Renal cortex interstitium (tissue), 15 donors: Measurements from ENCODE around the gene OIT3. TPM values are rescaled to one million over a fixed set of nuclear protein-coding genes. Genes with fewer than 3 reads are reported as not detected.
A peak's percentile ranks its signal among the peaks of the same experiment; 100 is the strongest.

Source experiments
- DNase-seq, 11 donors: peaks; one replicate each; pipeline ENCODE4 v3.0.0-alpha.2; 2013; ENCODE audit warnings: low read depth in 9 of 11, low spot score in 4 of 11; ENCODE audit errors: extremely low read depth in 1 of 11
- long read RNA-seq, 16 experiments: transcript quantifications; one replicate each; lab custom pipeline, GENCODE V29; 2026
- polyA plus RNA-seq, 3 donors: library from polyadenylated mRNA; unstranded; fragments of 120-200 nt; gene quantifications; one replicate each; pipeline ENCODE4 v1.2.1, GENCODE V29; 2013; ENCODE audit not compliant: insufficient read length in 3 of 3

Gene OIT3
- 1 to 10 TPM; 2.8 to 4.5 (median 4.4) TPM for polyA plus RNA-seq
- long read RNA-seq, donor 1 = 0 reads
- long read RNA-seq, donor 2 = 0 reads
- long read RNA-seq, donor 3, partial matches to known transcripts = 0 of 1 reads
- long read RNA-seq, donor 3, other reads (novel, unspliced or antisense) = 0 of 1 reads
- long read RNA-seq, donor 4 = 0 reads
- long read RNA-seq, donor 5 = 0 reads
- long read RNA-seq, donor 6, partial matches to known transcripts = 0 of 1 reads
- long read RNA-seq, donor 6, other reads (novel, unspliced or antisense) = 0 of 1 reads
- long read RNA-seq, donor 7, partial matches to known transcripts = 7 of 7 reads
- long read RNA-seq, donor 7, other reads (novel, unspliced or antisense) = 0 of 7 reads
- long read RNA-seq, donor 8, partial matches to known transcripts = 11 of 17 reads
- long read RNA-seq, donor 8, other reads (novel, unspliced or antisense) = 5 of 17 reads
- long read RNA-seq, donor 9 = 0 reads
- long read RNA-seq, donor 10, partial matches to known transcripts = 0 of 1 reads
- long read RNA-seq, donor 10, other reads (novel, unspliced or antisense) = 0 of 1 reads
- long read RNA-seq, donor 11 = 0 reads
- long read RNA-seq, donor 12 = 0 reads
- long read RNA-seq, donor 13 = 0 reads
- long read RNA-seq, donor 14 = 0 reads
- long read RNA-seq, donor 15 = 0 reads
- long read RNA-seq, donor 16, partial matches to known transcripts = 5 of 15 reads
- long read RNA-seq, donor 16, other reads (novel, unspliced or antisense) = 7 of 15 reads

DNA sequence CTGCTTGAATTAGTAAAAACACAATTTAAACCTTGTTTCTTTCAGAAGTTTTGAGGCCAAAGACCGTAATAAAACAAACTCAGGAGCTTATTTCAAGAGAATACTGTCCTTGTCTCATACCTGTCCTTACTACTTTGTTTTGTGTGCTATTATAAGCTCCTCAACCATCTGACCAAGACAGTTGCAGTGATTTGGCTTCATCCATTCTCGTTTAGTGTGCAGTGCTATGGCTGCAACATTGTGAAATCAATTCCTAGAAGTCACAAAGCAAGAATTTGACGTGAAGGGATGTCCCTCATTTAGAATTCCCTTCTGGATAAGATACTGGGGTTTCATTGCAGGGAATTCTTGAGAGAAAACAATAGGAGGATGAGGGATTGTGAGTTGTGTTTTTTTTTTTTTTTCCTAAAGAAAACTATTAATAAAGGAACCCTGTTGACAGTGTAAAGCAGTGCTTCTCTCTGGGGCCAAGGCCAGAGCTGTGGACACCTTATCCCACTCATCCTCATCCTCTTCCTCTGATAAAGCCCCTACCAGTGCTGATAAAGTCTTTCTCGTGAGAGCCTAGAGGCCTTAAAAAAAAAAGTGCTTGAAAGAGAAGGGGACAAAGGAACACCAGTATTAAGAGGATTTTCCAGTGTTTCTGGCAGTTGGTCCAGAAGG, at the start of gene OIT3:
TSS of gene OIT3 (plus strand) at position 604 of the 663 bp plus-strand sequence. CDS start 60 bp downstream, outside the sequence.
- no peak for DNase-seq

DNA sequence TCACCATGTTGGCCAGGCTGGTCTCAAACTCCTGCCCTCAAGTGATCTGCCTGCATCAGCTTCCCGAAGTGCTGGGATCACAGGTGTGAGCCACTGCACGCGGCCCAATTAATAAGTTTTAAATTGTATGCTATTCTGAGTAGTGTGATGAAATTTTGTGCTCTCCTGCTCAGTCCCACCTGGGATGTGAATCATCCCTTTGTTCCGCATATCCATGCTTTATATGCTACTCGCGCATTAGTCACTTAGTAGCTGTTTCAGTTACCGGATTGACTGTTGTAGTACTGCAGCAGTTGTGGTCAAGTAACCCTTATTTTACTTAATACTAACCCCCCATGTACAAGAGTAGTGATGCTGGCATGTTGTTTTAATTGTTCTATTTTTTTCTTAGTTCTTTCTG, 47.3 kb upstream of the OIT3 start:
- no peak for DNase-seq

- no peak for DNase-seq
Measured at GRCh38 chr10:72847681-72848080, 45.9 kb upstream of the OIT3 start.

GRCh38 chr10:72850861-72851260, 42.7 kb upstream of the OIT3 start:
- no peak for DNase-seq

DNA sequence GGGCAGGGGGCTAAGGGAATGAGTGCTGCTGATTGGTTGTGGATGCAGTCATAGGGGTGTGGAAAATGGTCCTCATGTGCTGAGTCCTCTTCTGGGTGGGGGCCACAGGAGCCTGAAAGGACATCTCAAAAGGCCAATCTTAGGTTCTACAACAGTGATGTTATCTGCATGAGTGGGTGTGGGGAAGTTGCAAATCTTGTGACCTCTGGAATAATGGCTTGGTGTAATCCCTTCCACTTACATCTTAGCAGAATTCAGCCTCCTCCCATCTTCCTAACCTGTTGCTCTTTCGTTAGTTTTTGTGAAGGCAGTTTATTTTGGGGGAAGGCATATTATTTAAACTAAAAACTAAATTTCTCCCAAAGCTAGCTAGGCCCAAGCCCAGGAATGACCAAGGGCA, 42.0 kb upstream of the OIT3 start:
- no peak for DNase-seq

DNA sequence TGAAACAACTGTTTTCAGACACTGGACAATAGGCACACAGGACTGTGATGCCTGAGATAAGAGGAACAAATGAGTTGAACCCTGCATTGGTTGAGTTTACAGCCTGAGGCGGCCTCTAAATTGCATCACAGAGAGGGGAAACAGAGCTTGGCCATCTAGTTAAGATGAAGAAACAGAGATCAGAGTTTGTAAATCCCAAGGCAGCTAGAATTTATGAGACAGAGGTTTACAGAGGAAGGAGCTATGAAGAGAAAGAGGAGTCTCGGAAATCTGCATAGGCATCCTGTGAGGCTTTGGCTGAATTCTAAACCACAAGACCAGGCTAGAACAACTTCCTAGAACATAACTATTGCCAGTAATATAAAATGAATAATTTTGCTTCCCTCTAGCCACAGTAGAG, 41.0 kb upstream of the OIT3 start:
- no peak for DNase-seq

- no peak for DNase-seq
Measured at GRCh38 chr10:72855129-72855528, 38.4 kb upstream of the OIT3 start.

DNA sequence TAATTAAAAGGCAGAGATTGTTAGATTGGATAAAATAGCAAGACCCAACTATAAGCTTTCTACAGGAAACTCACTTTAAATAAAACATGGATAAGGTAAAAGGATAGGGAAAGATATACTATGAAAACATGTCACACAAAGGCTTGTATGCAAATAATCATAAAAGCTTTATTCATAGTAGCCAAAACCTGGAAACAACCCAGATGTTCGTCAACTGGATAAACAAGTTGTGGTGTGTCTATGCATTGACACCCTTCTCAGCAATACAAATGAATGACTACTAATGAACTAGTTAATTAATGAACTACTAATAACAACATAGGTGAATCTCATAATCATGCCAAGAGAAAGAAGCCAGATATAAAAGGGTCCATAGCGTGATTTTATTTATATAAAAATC, 37.7 kb upstream of the OIT3 start:
- DNase-seq = no peak

- DNase-seq = no peak
Measured at GRCh38 chr10:72858067-72858466, 35.5 kb upstream of the OIT3 start.

DNA sequence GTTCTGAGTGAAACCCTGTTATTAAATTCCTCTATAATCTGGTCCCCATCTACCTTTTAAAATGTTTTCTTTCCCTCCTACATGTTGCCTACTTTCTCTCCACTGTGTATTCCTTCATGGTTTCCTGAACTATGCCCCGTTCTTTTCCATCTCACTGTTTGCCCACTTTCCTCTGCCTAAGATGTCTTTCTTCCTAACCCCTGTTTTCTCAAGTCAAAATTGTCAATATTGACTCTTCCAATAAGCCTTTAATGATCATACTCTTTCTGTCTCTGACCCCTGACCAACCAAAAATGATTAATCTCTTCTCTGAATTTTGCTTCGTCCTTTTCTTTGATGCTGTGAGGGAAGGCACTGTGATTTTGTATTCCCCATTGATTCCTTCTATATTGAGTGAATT, 30.6 kb upstream of the OIT3 start:
- no peak for DNase-seq

DNA sequence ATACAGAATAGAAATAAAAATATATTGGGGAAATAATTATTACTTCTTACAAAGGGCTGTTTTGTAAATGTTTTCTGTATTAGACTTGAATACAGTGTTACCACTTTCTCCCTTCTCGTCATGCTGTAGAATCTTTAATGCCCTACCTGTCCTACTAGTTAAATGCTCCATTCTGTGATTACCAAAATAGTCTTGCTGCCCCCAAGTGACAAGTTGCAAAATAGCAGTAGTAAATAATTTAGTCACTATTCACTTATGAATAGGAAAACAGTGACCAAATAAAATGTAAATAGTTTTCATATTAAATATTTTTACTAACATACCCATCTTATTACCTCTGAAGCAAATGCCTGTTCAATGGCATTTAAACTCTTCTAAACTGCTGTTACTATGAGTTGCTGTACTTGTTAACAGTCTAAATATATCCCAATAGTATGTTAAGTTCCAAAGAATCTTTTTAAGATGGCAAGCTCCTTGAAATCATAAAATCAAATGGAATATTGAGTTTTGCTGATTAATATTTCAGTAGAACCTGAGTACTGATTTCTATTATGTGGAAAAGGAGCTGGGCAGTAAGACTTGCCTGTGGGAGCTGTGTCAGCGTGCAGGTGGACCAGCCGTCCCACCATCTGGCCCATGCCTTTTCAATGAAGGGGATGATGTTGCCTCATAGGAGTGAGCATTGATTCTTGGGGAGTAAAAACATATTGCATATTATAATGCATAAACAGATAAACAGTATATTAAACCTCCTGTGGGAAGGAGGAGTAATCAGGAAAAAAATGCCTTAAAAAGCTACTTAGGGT, 18.1 kb upstream of the OIT3 start:
- peak in 5 of 11 donors; percentile 5 to 29 (median 9) for DNase-seq

DNA sequence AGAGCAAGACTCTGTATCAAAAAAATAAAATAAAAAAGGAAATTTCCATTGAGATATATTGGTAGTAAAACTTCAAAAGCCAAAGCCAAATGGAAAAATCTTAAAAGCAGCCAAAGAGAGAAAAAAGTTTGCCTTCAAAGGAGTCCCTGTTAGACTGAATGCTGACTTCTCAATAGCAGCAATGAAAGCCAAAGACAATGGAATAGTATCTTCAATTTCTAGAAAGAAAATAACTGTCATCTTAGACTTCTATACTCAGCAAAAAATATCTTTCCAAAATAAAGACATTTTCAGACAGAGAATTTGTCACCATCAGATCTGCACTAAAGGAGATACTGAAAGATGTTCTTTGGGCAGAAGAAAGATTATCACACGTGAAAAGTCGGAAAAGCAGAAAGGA, 14.3 kb upstream of the OIT3 start:
- DNase-seq = no peak

DNA sequence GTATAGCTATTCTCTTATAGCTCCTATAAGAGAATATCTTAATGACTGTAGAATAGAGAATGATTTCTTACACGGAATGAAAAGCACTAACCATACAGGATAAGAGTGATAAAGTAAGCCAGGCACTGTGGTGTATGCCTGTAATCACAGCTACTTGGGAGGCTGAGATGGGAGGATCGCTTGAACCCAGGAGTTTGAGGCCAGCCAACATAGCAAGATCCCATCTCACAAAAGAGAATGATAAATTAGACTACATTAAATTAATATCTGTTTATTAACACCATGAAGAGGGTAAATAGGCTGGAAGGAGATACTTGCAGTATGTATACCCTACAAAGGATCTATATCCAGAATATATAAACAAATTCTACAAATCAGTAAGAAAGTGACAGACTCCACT, 12.2 kb upstream of the OIT3 start:
- DNase-seq = no peak

DNA sequence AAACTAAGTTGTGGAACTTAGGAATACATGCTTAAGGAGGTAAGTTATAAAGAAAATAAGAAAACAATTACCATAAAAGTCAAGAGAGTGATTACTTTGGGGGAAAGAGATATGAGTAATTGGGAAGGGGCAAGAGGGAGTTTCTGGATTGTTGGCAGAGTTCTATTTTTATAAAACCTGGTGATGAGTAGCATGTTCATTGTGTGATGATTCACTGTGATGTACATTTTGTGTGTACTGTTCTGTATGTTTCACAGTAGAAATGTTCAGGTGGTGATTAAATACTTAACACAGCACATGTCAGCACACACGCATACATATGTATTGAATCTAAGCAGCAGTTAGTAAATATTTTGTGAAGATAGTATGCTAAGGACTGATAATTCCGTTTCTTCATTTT, 9.7 kb upstream of the OIT3 start:
- no peak for DNase-seq

- no peak for DNase-seq
Measured at GRCh38 chr10:72885953-72886352, 7.6 kb upstream of the OIT3 start.

DNA sequence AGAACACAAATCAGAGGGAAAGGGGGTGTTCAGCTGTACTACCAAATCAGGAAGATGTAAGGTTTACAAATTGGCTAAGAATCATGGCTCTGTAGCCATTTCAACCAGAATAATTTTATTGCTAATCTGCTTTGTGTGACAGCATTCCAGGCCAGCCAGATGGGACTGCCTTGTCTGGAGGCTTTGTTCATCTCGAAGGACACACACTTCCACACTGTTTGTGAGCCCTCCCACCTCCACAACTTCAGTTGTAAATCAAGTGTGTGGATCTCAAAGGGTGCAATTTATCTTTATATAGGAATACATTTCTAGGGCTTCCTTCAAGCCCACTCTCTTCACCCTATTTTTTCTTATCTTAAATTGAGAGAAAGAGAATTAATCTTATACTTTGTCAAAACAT, 6.9 kb upstream of the OIT3 start:
- DNase-seq = no peak

DNA sequence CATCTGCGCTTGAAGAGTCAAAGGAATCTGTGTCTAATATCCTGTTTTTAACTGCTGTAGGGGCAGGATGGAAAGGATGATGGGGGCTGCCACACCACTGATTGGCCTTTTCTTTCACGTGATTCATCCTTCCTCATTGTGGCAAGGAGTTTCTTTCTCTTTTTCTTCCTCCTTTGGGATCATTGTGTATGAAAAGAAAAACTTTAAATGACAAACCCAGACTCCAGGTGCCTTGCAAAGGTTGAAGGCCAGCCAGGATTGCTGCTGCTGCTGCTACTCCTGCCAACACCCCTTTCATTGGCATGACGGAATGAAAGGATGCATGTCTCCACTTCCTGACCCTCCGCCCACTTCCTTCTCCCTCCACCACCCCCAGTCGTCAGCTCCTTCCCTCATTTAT, 6.5 kb upstream of the OIT3 start:
- DNase-seq = no peak

- no peak for DNase-seq
Measured at GRCh38 chr10:72888151-72888638, 5.3 kb upstream of the OIT3 start.

- no peak for DNase-seq
Measured at GRCh38 chr10:72889391-72889831, 4.1 kb upstream of the OIT3 start.
